8988T (cell line): ENCODE data around the gene SLC10A3.
A peak's percentile ranks its signal among the peaks of the same experiment; 100 is the strongest.

Experiments
- DNase-seq: peaks from one replicate; pipeline ENCODE4 v3.0.0; 2011

The SLC10A3 gene

GRCh38 chrX:154482786-154483185, 7.6 kb downstream of the SLC10A3 start:
- no peak for DNase-seq

GRCh38 chrX:154481911-154482601, 8.4 kb downstream of the SLC10A3 start:
- DNase-seq: no peak

- DNase-seq: no peak
These were observed 9.2 kb downstream of the SLC10A3 start for GRCh38 chrX:154481195-154481594.

- DNase-seq: peak; percentile 70
These were observed 11.5 kb downstream of the SLC10A3 start, which contains the start of gene LAGE3 for GRCh38 chrX:154478728-154479622. LAGE3 (minus strand) TSS chrX:154479281; CDS start chrX:154478915, 366 bp downstream.

GRCh38 chrX:154477891-154478477, 12.4 kb downstream of the SLC10A3 start:
- no peak for DNase-seq

- DNase-seq: no peak
These were observed 13.6 kb downstream of the SLC10A3 start for GRCh38 chrX:154476821-154477220.

GRCh38 chrX:154473683-154474082, 16.7 kb downstream of the SLC10A3 start:
- DNase-seq: no peak

GRCh38 chrX:154472685-154473632, 17.5 kb downstream of the SLC10A3 start:
- no peak for DNase-seq

GRCh38 chrX:154471839-154472684, 18.4 kb downstream of the SLC10A3 start:
- DNase-seq: no peak

- no peak for DNase-seq
These were observed 19.4 kb downstream of the SLC10A3 start for GRCh38 chrX:154470914-154471568.

- DNase-seq: no peak
These were observed 20.0 kb downstream of the SLC10A3 start for GRCh38 chrX:154470434-154470833.

GRCh38 chrX:154469880-154470279, 20.5 kb downstream of the SLC10A3 start:
- DNase-seq: no peak

- DNase-seq: no peak
These were observed 21.3 kb downstream of the SLC10A3 start for GRCh38 chrX:154469114-154469513.

GRCh38 chrX:154468217-154468616, 22.2 kb downstream of the SLC10A3 start:
- no peak for DNase-seq

- DNase-seq: no peak
These were observed 22.9 kb downstream of the SLC10A3 start for GRCh38 chrX:154467556-154467955.

- DNase-seq: no peak
These were observed 23.5 kb downstream of the SLC10A3 start for GRCh38 chrX:154466907-154467306.

- DNase-seq: no peak
These were observed 24.4 kb downstream of the SLC10A3 start for GRCh38 chrX:154466036-154466435.

GRCh38 chrX:154465601-154466000, 24.8 kb downstream of the SLC10A3 start:
- no peak for DNase-seq

- DNase-seq: no peak
These were observed 25.5 kb downstream of the SLC10A3 start for GRCh38 chrX:154464806-154465365.

- no peak for DNase-seq
These were observed 26.7 kb downstream of the SLC10A3 start for GRCh38 chrX:154463611-154464220.
